Activated B cell treated with CpG ODN at 0.5 μM for 24 hours (primary cell): ENCODE measurements around the gene KXD1. TPM values are rescaled to one million over a fixed set of nuclear protein-coding genes. Genes with fewer than 3 reads are reported as not detected.
A peak's percentile ranks its signal among the peaks of the same experiment; 100 is the strongest.

Source experiments
- ATAC-seq: fragments of 200-7000 bp; cut with Tn5 transposase; one replicate; pipeline ENCODE4 v1.10.0; 2021; ENCODE audit warnings: low read depth, mild to moderate bottlenecking, moderate library complexity
- CTCF ChIA-PET: fragments of 350-600 bp; sonication (Branson Sonifier 250); formaldehyde crosslinking; loops from one replicate; lab custom pipeline; 2021; ENCODE audit warnings: antibody characterized with exemption; lab: Charles Lee
- POLR2A ChIA-PET: fragments of 350-600 bp; sonication (Branson Sonifier 250); formaldehyde crosslinking; loops from one replicate; lab custom pipeline; 2021; ENCODE audit warnings: antibody characterized with exemption; lab: Charles Lee
- DNase-seq: peaks from one replicate; pipeline ENCODE4 v3.0.0; 2022
- H3K27ac Mint-ChIP-seq: one replicate; pipeline ENCODE4 v1.8.0; 2020; ENCODE audit warnings: mixed read lengths
- H3K27me3 Mint-ChIP-seq: one replicate; pipeline ENCODE4 v1.8.0; 2021; ENCODE audit warnings: mixed read lengths
- H3K36me3 Mint-ChIP-seq: one replicate; pipeline ENCODE4 v1.8.0; 2021; ENCODE audit warnings: low read depth, mixed read lengths
- H3K4me1 Mint-ChIP-seq: one replicate; pipeline ENCODE4 v1.8.0; 2021; ENCODE audit warnings: mixed read lengths
- H3K4me3 Mint-ChIP-seq: one replicate; pipeline ENCODE4 v1.8.0; 2020; ENCODE audit warnings: mild to moderate bottlenecking, mixed read lengths
- H3K9me3 Mint-ChIP-seq: one replicate; pipeline ENCODE4 v1.8.0; 2020; ENCODE audit warnings: mixed read lengths
- intact Hi-C: fragments of 100-400 bp; cut with micrococcal nuclease; formaldehyde crosslinking; loops from one replicate; pipeline ENCODE4 v1.15.1; 2024
- total RNA-seq: library from RNA; stranded (reverse); gene quantifications from 2 replicates; pipeline ENCODE4 v1.2.3, GENCODE V29; 2022
- TF ChIP-seq, protein P1 (sequence below): fragments of 200-600 bp; IDR thresholded peaks from one replicate; pipeline ENCODE4 v1.8.0; 2022; ENCODE audit warnings: antibody characterized with exemption, mild to moderate bottlenecking

Gene KXD1
- total RNA-seq, 1 donor from 2014 or later, result 88.8 TPM

DNA sequence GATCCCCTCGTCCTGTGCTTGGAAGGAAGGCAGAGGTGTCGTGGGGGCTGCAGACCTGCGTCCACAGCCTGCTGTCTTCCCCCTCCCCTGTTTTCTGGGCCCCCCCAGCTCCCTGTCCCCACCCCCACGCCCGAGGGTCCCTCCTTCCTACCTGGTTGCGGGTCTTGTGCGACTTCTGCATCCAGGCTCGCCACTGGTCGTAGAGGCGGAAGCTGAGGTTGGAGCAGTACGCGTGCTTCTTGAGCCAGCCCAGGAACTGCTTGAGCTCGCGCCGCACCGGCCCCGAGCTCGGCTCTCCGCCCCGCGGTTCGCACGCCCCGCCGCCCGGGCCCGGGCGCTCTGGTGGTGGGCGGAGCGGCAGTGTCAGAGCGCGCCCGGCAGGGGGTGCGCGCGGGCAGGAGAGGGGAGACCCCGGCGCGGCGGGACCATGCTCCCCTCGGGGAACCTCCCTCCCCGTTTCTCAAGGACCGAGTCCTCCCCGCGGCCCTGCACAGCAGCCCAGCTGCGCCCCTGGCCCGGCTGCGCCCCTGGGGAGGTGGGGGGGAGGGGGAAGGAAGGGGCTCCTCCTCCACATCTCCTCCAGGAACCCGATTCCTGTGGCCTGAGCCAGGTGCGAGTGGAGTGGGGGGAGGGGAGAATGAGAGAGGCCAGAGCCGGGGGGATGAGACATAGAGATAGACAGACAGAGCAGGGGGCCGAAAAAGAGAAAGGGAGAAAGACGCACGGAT, 36.6 kb downstream of the KXD1 start:
- DNase-seq, result peak; percentile 75
- peaks cover 10% of the 10 kb centered on the region for H3K36me3 Mint-ChIP-seq
- ATAC-seq, result peak; percentile 83
- H3K27me3 Mint-ChIP-seq, result peaks cover 5% of the 10 kb centered on the region
- peak overlapping the region; percentile 76 for H3K4me3 Mint-ChIP-seq
- H3K27ac Mint-ChIP-seq, result no peak overlapping the region
- POLR2A ChIA-PET, result interaction anchor here (0.6 to 2.6 kb wide), 7 partner anchors 23 to 325 kb away, joined by 3 to 13 read pairs (median 6); partner anchors contain the start of genes COPE, DDX49, KXD1 and UBA52
- intact Hi-C loops, result loop anchor here (1.0 to 5.0 kb wide), 4 partner anchors 81 to 393 kb away; no protein-coding TSS in a partner anchor
- TF ChIP-seq, protein P1, sequence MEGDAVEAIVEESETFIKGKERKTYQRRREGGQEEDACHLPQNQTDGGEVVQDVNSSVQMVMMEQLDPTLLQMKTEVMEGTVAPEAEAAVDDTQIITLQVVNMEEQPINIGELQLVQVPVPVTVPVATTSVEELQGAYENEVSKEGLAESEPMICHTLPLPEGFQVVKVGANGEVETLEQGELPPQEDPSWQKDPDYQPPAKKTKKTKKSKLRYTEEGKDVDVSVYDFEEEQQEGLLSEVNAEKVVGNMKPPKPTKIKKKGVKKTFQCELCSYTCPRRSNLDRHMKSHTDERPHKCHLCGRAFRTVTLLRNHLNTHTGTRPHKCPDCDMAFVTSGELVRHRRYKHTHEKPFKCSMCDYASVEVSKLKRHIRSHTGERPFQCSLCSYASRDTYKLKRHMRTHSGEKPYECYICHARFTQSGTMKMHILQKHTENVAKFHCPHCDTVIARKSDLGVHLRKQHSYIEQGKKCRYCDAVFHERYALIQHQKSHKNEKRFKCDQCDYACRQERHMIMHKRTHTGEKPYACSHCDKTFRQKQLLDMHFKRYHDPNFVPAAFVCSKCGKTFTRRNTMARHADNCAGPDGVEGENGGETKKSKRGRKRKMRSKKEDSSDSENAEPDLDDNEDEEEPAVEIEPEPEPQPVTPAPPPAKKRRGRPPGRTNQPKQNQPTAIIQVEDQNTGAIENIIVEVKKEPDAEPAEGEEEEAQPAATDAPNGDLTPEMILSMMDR, result no peak
- H3K4me1 Mint-ChIP-seq, result peaks cover 29% of the 10 kb centered on the region
- no peaks in the 10 kb centered on the region for H3K9me3 Mint-ChIP-seq
- CTCF ChIA-PET, result interaction anchor here (0.6 to 3.1 kb wide), 13 partner anchors 8 to 393 kb away, joined by 3 to 38 read pairs (median 3); partner anchors contain the start of genes ELL and UBA52

DNA sequence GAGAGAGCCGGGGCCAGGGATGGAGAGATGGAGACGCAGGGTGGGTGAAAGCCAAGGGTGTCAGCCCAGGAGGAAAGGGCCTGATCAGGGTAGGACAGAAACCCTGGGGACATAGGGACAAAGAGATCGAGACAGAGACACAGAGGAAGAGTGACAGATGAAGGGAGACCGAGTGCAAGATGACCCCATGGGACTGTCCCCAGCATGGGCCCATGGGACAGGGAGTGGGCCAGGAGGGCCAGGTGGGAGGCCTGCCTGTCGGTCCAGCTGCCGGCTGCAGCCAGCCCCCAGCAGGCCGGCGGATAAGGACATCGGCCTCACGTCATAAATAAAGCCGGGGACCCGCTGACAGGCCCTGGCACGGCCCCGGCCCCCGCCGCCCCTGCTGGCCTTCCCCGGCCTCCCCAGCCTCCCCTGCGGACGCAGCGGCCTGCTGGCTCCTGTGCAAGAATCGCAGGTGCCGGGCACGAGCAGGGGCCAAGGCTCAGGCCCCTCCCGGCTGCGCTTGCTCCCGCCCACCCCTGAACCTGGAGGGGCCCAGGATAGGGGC, 37.2 kb downstream of the KXD1 start:
- Mint-ChIP-seq H3K9me3 (no peaks in the 10 kb centered on the region), H3K27me3 (peaks cover 8% of the 10 kb centered on the region), H3K4me1 (peaks cover 25% of the 10 kb centered on the region), H3K27ac (no peak overlapping the region), H3K36me3 (peaks cover 10% of the 10 kb centered on the region), H3K4me3 (peak overlapping the region; percentile 76)
- ChIA-PET CTCF (interaction anchor here (1.0 to 3.1 kb wide), 6 partner anchors 50 to 253 kb away, joined by 3 to 38 read pairs (median 3); partner anchors contain the start of genes ELL and UPF1), POLR2A (interaction anchor here (0.6 to 2.6 kb wide), 3 partner anchors 74 to 252 kb away, joined by 4 to 6 read pairs (median 6); no protein-coding TSS in a partner anchor)
- intact Hi-C loops, result loop anchor here (1.0 to 5.0 kb wide), 4 partner anchors 80 to 392 kb away; no protein-coding TSS in a partner anchor
- ATAC-seq (no peak), DNase-seq (no peak)
- TF ChIP-seq, protein P1, result no peak

DNA sequence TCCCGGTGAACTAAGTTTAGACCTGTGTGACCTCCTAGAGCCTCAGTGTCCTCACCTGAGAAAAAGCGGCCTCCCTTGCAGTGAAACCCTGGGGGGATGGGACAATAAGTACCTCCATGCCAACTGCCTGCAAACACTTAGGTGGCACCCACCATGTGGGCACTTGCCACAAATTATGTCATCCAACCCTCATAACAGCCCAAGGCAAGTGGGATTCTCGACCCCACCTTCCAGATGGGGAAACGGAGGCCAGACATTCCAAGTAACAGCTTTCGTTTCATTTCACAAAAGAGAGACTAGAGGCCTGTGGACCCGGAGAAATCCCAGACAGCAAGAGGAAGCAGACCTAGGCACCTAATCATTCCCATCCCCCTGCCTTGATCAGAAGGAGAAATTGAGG, 37.8 kb downstream of the KXD1 start:
- DNase-seq, result no peak
- Mint-ChIP-seq H3K9me3 (no peaks in the 10 kb centered on the region), H3K4me1 (peaks cover 21% of the 10 kb centered on the region), H3K27me3 (peaks cover 10% of the 10 kb centered on the region), H3K4me3 (peak overlapping the region; percentile 50), H3K36me3 (peaks cover 10% of the 10 kb centered on the region), H3K27ac (no peak overlapping the region)
- ATAC-seq, result no peak
- intact Hi-C loops, result no loop called here
- ChIA-PET POLR2A (no interaction called here), CTCF (interaction anchor here (1.1 to 1.5 kb wide), 2 partner anchors 237 to 252 kb away, joined by 3 read pairs; partner anchors contain the start of gene UPF1)
- TF ChIP-seq, protein P1, result no peak

DNA sequence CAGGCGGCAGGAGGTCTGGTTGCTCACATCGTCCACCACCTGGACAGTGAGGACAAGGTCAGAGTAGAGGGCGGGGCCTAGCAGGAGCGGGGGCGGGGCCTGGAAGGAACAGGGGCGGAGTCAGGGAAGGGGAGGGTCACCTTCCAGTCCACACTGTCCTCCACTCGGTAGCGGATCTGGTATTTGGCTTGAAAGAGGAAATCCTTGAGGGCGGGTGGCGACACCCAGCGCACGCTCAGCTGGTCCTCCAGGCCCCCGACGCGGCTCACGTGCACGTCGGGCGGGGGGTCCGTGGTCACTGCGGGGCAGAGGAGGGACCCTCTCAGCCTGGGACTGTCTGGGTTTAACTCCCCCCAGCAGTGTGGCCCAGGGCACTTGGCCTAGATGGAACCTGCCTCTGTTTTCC, 39.1 kb downstream of the KXD1 start:
- DNase-seq (no peak), ATAC-seq (no peak)
- Mint-ChIP-seq H3K27ac (no peak overlapping the region), H3K9me3 (no peaks in the 10 kb centered on the region), H3K36me3 (no peaks in the 10 kb centered on the region), H3K27me3 (peaks cover 16% of the 10 kb centered on the region), H3K4me3 (no peak overlapping the region), H3K4me1 (peaks cover 15% of the 10 kb centered on the region)
- TF ChIP-seq, protein P1, result no peak
- intact Hi-C loops, result no loop called here
- CTCF ChIA-PET, result interaction anchor here (0.9 kb wide), 1 partner anchor 250 kb away, joined by 3 read pairs; no protein-coding TSS in a partner anchor
- POLR2A ChIA-PET, result no interaction called here
